Activated CD8-positive, alpha-beta memory T cell treated with anti-CD3 and anti-CD28 coated beads for 1 hour (primary cell): Measurements from ENCODE around the gene CRELD2.

Experiments used
- DNase-seq, 2 donors: peaks; one replicate each; pipeline ENCODE4 v3.0.0-alpha.2; 2020; ENCODE audit warnings: low read depth in 1 of 2; ENCODE audit errors: extremely low read depth in 1 of 2

CRELD2 gene

DNA sequence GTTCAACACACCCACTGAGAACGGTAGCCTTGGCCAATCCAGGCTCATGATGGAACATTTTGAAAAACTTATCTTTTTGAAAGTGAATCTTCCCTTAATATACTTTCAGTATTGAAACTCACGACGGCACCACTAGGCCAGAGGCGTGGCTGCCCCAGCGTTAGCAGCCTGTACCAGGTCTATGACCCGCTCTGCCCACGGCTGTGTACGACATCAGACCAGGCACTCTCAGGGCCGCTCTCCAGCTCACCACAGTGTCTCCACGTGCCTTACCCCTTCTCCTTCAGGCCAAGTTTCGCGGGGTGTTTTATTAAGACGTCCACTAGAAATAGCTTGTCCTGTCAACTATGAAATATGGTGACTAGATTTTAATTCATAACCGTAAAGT lies 31.4 kb upstream of the CRELD2 start:
- DNase-seq, result no peak

GRCh38 chr22:49887702-49888101 lies 30.7 kb upstream of the CRELD2 start:
- DNase-seq, result no peak

DNA sequence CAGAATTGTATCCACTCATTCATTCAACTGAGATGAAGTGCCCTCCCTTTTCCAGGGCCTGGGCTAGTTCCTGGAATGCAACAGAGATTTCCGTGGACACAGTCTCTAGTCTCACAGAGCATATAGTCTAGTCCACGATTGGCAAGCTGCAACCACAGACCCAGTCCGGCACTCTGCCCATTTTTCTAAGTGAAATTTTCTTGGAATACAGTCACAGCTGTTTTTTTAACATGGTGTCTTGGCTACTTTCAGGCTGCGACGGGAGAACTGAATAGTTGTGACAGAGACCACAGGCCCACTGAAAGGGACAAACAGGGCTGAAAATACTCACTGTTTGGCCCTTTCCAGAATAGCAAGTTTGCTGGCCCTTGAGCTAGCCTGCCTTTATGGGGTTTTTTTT lies 29.4 kb upstream of the CRELD2 start:
- DNase-seq, result no peak

GRCh38 chr22:49892226-49892899 lies 26.1 kb upstream of the CRELD2 start:
- no peak for DNase-seq

- no peak for DNase-seq
These were observed 25.4 kb upstream of the CRELD2 start for GRCh38 chr22:49893025-49893424.

GRCh38 chr22:49894322-49895054 lies 23.9 kb upstream of the CRELD2 start:
- no peak for DNase-seq

- DNase-seq, result no peak
These were observed 22.2 kb upstream of the CRELD2 start for GRCh38 chr22:49896201-49896600.

- no peak for DNase-seq
These were observed 21.3 kb upstream of the CRELD2 start for GRCh38 chr22:49897015-49897684.

DNA sequence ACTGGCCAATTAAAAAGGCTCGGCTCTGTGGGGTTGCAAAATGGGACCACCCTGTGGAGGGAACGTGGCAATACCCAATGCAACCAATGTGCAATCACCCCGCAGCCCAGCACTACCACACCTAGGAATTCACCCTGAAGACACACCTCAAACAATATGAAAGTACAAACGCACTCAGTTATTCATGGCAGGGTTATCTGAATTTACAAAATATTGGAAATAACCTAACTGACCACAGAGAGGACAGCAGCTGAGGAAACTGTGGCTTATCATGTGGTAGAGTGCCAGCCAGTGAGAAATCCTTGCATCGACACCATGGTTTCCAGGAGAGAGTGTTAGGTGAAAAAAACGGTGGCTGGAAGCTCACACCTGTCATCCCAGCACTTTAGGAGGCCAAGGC lies 18.9 kb upstream of the CRELD2 start:
- no peak for DNase-seq

GRCh38 chr22:49900441-49901230 lies 17.8 kb upstream of the CRELD2 start:
- no peak for DNase-seq

DNA sequence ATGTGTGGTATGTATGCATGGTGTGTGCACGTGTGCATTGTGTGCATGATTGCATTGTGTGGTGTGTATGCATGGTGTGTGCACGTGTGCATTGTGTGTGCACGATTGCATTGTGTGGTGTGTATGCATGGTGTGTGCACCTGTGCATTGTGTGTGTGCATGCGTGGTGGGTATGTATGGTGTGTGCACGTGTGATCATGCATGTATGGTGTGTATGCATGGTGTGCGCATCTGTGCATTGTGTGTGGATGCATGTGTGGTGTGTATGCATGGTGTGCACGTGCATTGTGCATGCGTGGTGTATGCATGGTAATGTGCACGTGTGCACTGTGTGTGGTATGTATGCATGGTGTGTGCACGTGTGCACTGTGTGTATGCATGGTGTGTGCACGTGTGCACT lies 17.0 kb upstream of the CRELD2 start:
- no peak for DNase-seq

- no peak for DNase-seq
These were observed 15.0 kb upstream of the CRELD2 start for GRCh38 chr22:49903322-49904039.

DNA sequence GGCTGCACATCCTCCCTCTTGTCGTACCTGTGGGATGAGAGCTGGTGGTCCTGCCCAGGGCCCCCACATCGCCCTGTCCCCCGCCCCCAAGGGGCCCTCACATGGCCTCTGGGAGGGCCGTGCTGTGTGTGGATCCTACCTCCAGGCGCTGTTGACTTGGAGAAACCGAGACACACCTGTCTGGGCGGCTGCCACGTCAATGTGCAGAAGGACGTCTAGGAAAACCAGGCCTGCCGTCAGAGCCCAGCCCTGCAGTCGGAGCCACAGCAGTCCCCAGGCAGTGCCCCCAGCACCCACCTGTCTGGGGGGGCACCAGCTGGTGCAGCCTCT lies 14.4 kb upstream of the CRELD2 start:
- DNase-seq, result no peak

DNA sequence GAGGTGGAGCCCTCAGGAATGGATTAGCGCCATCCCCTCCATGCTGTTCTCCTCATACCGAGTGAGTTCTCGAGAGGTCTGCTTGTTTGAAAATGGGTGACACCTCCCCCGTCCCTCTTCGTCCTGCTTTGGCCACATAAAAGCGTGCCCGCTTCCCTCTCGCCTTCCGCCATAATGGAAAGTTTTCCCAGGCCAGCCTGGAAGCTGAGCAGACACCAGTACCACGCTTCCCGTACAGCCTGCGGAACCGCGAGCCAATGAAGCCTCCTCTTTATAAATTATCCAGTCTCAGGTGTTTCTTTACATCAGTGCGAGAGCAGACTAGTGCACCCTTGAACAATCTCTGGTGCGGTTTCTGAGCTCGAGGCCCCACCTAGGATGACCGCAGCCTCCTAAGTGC lies 13.0 kb upstream of the CRELD2 start:
- no peak for DNase-seq

GRCh38 chr22:49906071-49906798 lies 12.2 kb upstream of the CRELD2 start:
- DNase-seq, result no peak

GRCh38 chr22:49906799-49907290 lies 11.6 kb upstream of the CRELD2 start:
- no peak for DNase-seq

GRCh38 chr22:49907807-49908206 lies 10.6 kb upstream of the CRELD2 start:
- no peak for DNase-seq

DNA sequence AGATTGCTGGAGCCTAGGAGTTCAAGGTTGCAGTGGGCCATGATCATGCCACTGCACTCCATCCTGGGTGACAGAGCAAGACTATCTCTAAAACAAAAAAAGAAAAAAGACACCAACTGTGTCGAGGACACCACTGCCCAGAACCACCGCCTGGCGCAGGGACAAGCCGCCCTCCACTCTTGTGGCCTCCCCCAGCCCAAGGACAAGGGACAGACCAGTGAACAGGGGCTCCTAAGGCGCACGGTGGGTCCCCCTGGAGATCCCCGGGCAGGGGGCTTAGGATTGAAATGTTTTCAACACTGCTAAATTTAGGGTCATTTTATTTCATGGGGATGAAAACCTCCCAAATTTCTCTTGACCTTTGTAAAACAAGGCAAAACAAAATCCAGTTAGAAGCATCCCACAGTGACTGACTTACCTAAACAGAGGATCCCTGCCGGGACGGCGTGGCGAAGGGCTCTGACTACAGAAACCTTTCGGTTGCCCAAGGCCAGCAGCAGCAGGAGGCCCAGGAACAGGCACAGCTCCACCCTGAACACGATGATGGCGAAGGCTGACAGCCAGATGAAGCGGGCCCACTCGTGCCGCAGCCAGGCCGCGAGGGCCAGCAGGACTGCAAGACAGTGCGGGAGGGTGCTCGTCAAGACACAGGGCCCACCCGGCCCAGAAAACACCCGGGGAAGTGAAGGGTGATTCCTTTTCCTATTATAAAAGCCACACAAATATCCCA lies 8.8 kb upstream of the CRELD2 start:
- DNase-seq, result no peak
